Stimulated activated CD8-positive, alpha-beta memory T cell treated with anti-CD3 and anti-CD28 coated beads, Interleukin-4, amount 100 ng/mL, for 1 hour (primary cell): Measurements from ENCODE around the gene PIGM.
A peak's percentile ranks its signal among the peaks of the same experiment; 100 is the strongest.

Source experiments
- DNase-seq, 2 donors: peaks; one replicate each; pipeline ENCODE4 v3.0.0-alpha.2; 2020; ENCODE audit warnings: low read depth in 2 of 2, low spot score in 1 of 2

PIGM gene

GRCh38 chr1:160031365-160032164 is at the start of gene PIGM:
TSS of gene PIGM (minus strand) at chr1:160031990. CDS start at chr1:160031739, 251 bp downstream.
- peak; percentile 81 to 86 for DNase-seq

- DNase-seq, result no peak
Observed at GRCh38 chr1:160081261-160081936, 49.6 kb upstream of the PIGM start, which contains the start of gene KCNJ9. TSS of gene KCNJ9 (plus strand) at chr1:160081538. CDS start at chr1:160084031, 2,493 bp downstream.

- DNase-seq, result no peak
Observed at GRCh38 chr1:160080381-160081100, 48.8 kb upstream of the PIGM start.

- DNase-seq, result no peak
Observed at GRCh38 chr1:160079448-160079847, 47.7 kb upstream of the PIGM start.

- peak in 1 of 2 donors; percentile 44 for DNase-seq
Observed at GRCh38 chr1:160078512-160079195, 46.9 kb upstream of the PIGM start.

GRCh38 chr1:160077486-160077885 is 45.7 kb upstream of the PIGM start:
- no peak for DNase-seq

GRCh38 chr1:160076295-160076694 is 44.5 kb upstream of the PIGM start:
- DNase-seq, result no peak

- DNase-seq, result no peak
Observed at GRCh38 chr1:160075836-160076235, 44.0 kb upstream of the PIGM start.

GRCh38 chr1:160074865-160075264 is 43.1 kb upstream of the PIGM start:
- DNase-seq, result no peak

- DNase-seq, result no peak
Observed at GRCh38 chr1:160071289-160071688, 39.5 kb upstream of the PIGM start.

GRCh38 chr1:160070243-160071163 is 38.7 kb upstream of the PIGM start:
- peak; percentile 58 for DNase-seq

- no peak for DNase-seq
Observed at GRCh38 chr1:160069460-160070231, 37.9 kb upstream of the PIGM start, which contains the start of gene KCNJ10. TSS of gene KCNJ10 (minus strand) at chr1:160070160. CDS start at chr1:160042532, 27,628 bp downstream.

- DNase-seq, result no peak
Observed at GRCh38 chr1:160068225-160068624, 36.4 kb upstream of the PIGM start.

- no peak for DNase-seq
Observed at GRCh38 chr1:160066829-160067745, 35.3 kb upstream of the PIGM start.

- no peak for DNase-seq
Observed at GRCh38 chr1:160064746-160065145, 33.0 kb upstream of the PIGM start.

- DNase-seq, result no peak
Observed at GRCh38 chr1:160064164-160064563, 32.4 kb upstream of the PIGM start.

- no peak for DNase-seq
Observed at GRCh38 chr1:160063176-160063575, 31.4 kb upstream of the PIGM start.

GRCh38 chr1:160062230-160062532 is 30.4 kb upstream of the PIGM start:
- no peak for DNase-seq
